Natural killer cell (primary cell): ENCODE measurements around the gene NEO1. TPM values are rescaled to one million over a fixed set of nuclear protein-coding genes. Genes with fewer than 3 reads are reported as not detected.

Experiments used
- ATAC-seq, 3 donors: fragments of 150-1000 bp in 2 of 3; fragments of 200-7000 bp in 1 of 3; cut with Tn5 transposase; 1 replicate in 1 of 3; 2 replicates in 2 of 3; pipeline ENCODE4 v1.10.0; 2021; ENCODE audit warnings: mild to moderate bottlenecking in 2 of 3, moderate library complexity in 2 of 3
- DNase-seq, 2 donors: peaks; one replicate each; pipeline versions ENCODE4 v3.0.0 to v3.0.0-alpha.2; 2013 to 2021; ENCODE audit warnings: mixed read lengths in 1 of 2
- H3K27ac ChIP-seq: one replicate; pipeline ENCODE4 v1.5.1; 2013; ENCODE audit warnings: mild to moderate bottlenecking, low read length
- H3K27me3 ChIP-seq: one replicate; pipeline ENCODE4 v1.6.1; 2013; ENCODE audit warnings: low read length; ENCODE audit not compliant: control insufficient read depth, insufficient read depth
- H3K36me3 ChIP-seq: one replicate; pipeline ENCODE4 v1.6.1; 2013; ENCODE audit warnings: low read length; ENCODE audit not compliant: control insufficient read depth, insufficient read depth
- H3K4me1 ChIP-seq: one replicate; pipeline ENCODE4 v1.6.1; 2013; ENCODE audit warnings: low read length; ENCODE audit not compliant: control insufficient read depth, insufficient read depth
- H3K4me3 ChIP-seq: one replicate; pipeline ENCODE4 v1.5.1; 2013; ENCODE audit warnings: low read length
- H3K9me3 ChIP-seq: one replicate; pipeline ENCODE4 v1.6.1; 2013; ENCODE audit warnings: low read length; ENCODE audit not compliant: control insufficient read depth, insufficient read depth
- H3K27ac Mint-ChIP-seq, 2 donors: one replicate each; pipeline ENCODE4 v1.8.0; 2022; ENCODE audit warnings: mild to moderate bottlenecking in 2 of 2, mixed read lengths in 2 of 2, moderate library complexity in 1 of 2
- H3K27me3 Mint-ChIP-seq, 2 donors: one replicate each; pipeline ENCODE4 v1.8.0; 2022; ENCODE audit warnings: low read depth in 2 of 2, mixed read lengths in 2 of 2
- H3K36me3 Mint-ChIP-seq: one replicate; pipeline ENCODE4 v1.8.0; 2022; ENCODE audit warnings: mixed read lengths
- H3K4me1 Mint-ChIP-seq, 2 donors: one replicate each; pipeline ENCODE4 v1.8.0; 2022; ENCODE audit warnings: mixed read lengths in 2 of 2
- H3K4me3 Mint-ChIP-seq: one replicate; pipeline ENCODE4 v1.8.0; 2022; ENCODE audit warnings: mild to moderate bottlenecking, moderate library complexity, mixed read lengths
- H3K9me3 Mint-ChIP-seq, 2 donors: one replicate each; pipeline ENCODE4 v1.8.0; 2022; ENCODE audit warnings: mixed read lengths in 2 of 2
- CTCF ChIP-seq: fragments of 200-600 bp; IDR thresholded peaks from one replicate; pipeline ENCODE4 v1.8.0; 2022; ENCODE audit warnings: antibody characterized with exemption
- WGBS: methylation state at CpG from one replicate; pipeline ENCODE4 v1.1.7; 2013; ENCODE audit warnings: missing lambda C conversion rate; ENCODE audit not compliant: insufficient coverage; 5-methylcytosine and 5-hydroxymethylcytosine counted together
- intact Hi-C: fragments of 100-400 bp; cut with micrococcal nuclease; formaldehyde crosslinking; loops from one replicate; pipeline ENCODE4 v1.14.2; 2022
- total RNA-seq, 4 donors: library from RNA; stranded (reverse); fragments of 120-200 nt in 1 of 4; gene quantifications; one replicate each; pipeline versions ENCODE4 v1.2.3 to v1.2.4, GENCODE V29; 2013 to 2022

The NEO1 gene
- total RNA-seq, 3 donors from 2014 or later (not counting 1 experiment from before 2014, with no cell fraction given): 16.3 to 19.0 (median 17.4) TPM

- peaks cover 0 to under 1% of the 10 kb centered on the region in 2 donors for H3K4me1 Mint-ChIP-seq
- H3K9me3 Mint-ChIP-seq: no peaks in the 10 kb centered on the region
- H3K27me3 ChIP-seq: no peaks in the 10 kb centered on the region
- no peaks in the 10 kb centered on the region for H3K4me1 ChIP-seq
- H3K36me3 Mint-ChIP-seq: no peaks in the 10 kb centered on the region
- no peak overlapping the region for H3K4me3 ChIP-seq
- H3K9me3 ChIP-seq: no peaks in the 10 kb centered on the region
- H3K27me3 Mint-ChIP-seq: peaks cover 21 to 30% of the 10 kb centered on the region in 2 donors
- intact Hi-C loops: no loop called here
- DNase-seq (no peak), ATAC-seq (no peak)
- no peak for TF ChIP-seq CTCF
- no peak overlapping the region for H3K27ac ChIP-seq
- H3K4me3 Mint-ChIP-seq: no peak overlapping the region
- H3K36me3 ChIP-seq: no peaks in the 10 kb centered on the region
- WGBS: 70% methylated on average over 9 of the region's 10 CpGs
- no peak overlapping the region for H3K27ac Mint-ChIP-seq
These were observed 41.8 kb upstream of the NEO1 start for GRCh38 chr15:73010154-73011152.

- no peaks in the 10 kb centered on the region for H3K9me3 Mint-ChIP-seq
- no peaks in the 10 kb centered on the region for H3K9me3 ChIP-seq
- intact Hi-C loops: no loop called here
These were observed 37.4 kb upstream of the NEO1 start for GRCh38 chr15:73014904-73015303.

GRCh38 chr15:73015493-73015892 is 36.8 kb upstream of the NEO1 start:
- intact Hi-C loops: no loop called here
- H3K9me3 ChIP-seq: no peaks in the 10 kb centered on the region
- no peak overlapping the region for H3K4me3 Mint-ChIP-seq
- no peak overlapping the region for H3K27ac ChIP-seq
- ATAC-seq (no peak), DNase-seq (no peak)
- H3K4me3 ChIP-seq: no peak overlapping the region
- no peaks in the 10 kb centered on the region for H3K4me1 ChIP-seq
- peaks cover 0 to 5% of the 10 kb centered on the region in 2 donors for H3K4me1 Mint-ChIP-seq
- no peaks in the 10 kb centered on the region for H3K36me3 ChIP-seq
- H3K27me3 ChIP-seq: no peaks in the 10 kb centered on the region
- H3K36me3 Mint-ChIP-seq: no peaks in the 10 kb centered on the region
- TF ChIP-seq CTCF: no peak
- H3K9me3 Mint-ChIP-seq: no peaks in the 10 kb centered on the region
- H3K27ac Mint-ChIP-seq: no peak overlapping the region
- peaks cover 14 to 19% of the 10 kb centered on the region in 2 donors for H3K27me3 Mint-ChIP-seq
- 85% methylated on average over 5 of the region's 6 CpGs for WGBS

More at GRCh38 chr15:73014904-73015303, 37.4 kb upstream of the NEO1 start:
- H3K36me3 ChIP-seq: no peaks in the 10 kb centered on the region
- WGBS: 100% methylated on average over 1 of the region's 1 CpG
- no peak for ATAC-seq
- no peaks in the 10 kb centered on the region for H3K4me1 ChIP-seq
- peaks cover 11 to 13% of the 10 kb centered on the region in 2 donors for H3K27me3 Mint-ChIP-seq
- H3K4me3 ChIP-seq: no peak overlapping the region
- no peak overlapping the region for H3K27ac Mint-ChIP-seq
- H3K36me3 Mint-ChIP-seq: no peaks in the 10 kb centered on the region
- peaks cover 0 to 5% of the 10 kb centered on the region in 2 donors for H3K4me1 Mint-ChIP-seq
- no peak for DNase-seq
- no peak overlapping the region for H3K4me3 Mint-ChIP-seq
- no peak overlapping the region for H3K27ac ChIP-seq
- no peak for TF ChIP-seq CTCF
- no peaks in the 10 kb centered on the region for H3K27me3 ChIP-seq
